A673 (cell line): Measurements from ENCODE around the gene PKIB.

Experiments used
- CTCF ChIP-seq: fragments of 300-800, 200-600 bp; sonication (generic); conservative IDR thresholded peaks from 2 replicates; pipeline ENCODE4 v1.5.1; 2017; ENCODE audit warnings: low read depth, mild to moderate bottlenecking, antibody characterized with exemption, low read length, moderate library complexity, mixed read lengths
- EZH2 ChIP-seq: fragments of 200-600 bp; sonication (generic); IDR thresholded peaks from 2 replicates; pipeline ENCODE4 v1.6.1; 2017; ENCODE audit warnings: borderline replicate concordance, low read depth, mild to moderate bottlenecking, mixed read lengths, antibody characterized with exemption, low read length; ENCODE audit not compliant: poor library complexity, severe bottlenecking

GRCh38 chr6:122683989-122684651 is 73.9 kb downstream of the PKIB start:
- TF ChIP-seq EZH2: no peak
- no peak for TF ChIP-seq CTCF
